Muscle layer of colon (tissue), 2 donors: ENCODE results near the gene DTHD1.
A peak's percentile ranks its signal among the peaks of the same experiment; 100 is the strongest.

Experiments
- H3K27ac ChIP-seq: one replicate; pipeline ENCODE4 v1.7.0; 2013; ENCODE audit warnings: low read depth, mild to moderate bottlenecking, low read length, moderate library complexity
- H3K27me3 ChIP-seq, 2 donors: one replicate each; pipeline ENCODE4 v1.7.0; 2013; ENCODE audit warnings: low read length in 2 of 2, mild to moderate bottlenecking in 2 of 2; ENCODE audit not compliant: insufficient read depth in 2 of 2, control insufficient read depth in 1 of 2
- H3K36me3 ChIP-seq: one replicate; pipeline ENCODE4 v1.7.0; 2013; ENCODE audit warnings: mild to moderate bottlenecking, low read length; ENCODE audit not compliant: insufficient read depth
- H3K4me1 ChIP-seq: one replicate; pipeline ENCODE4 v1.7.0; 2013; ENCODE audit warnings: mild to moderate bottlenecking, low read length; ENCODE audit not compliant: insufficient read depth
- H3K4me3 ChIP-seq, 2 donors: one replicate each; pipeline ENCODE4 v1.7.0; 2013; ENCODE audit warnings: low read length in 2 of 2, low read depth in 1 of 2, mild to moderate bottlenecking in 1 of 2, moderate library complexity in 1 of 2
- H3K9ac ChIP-seq: one replicate; pipeline ENCODE4 v1.7.0; 2013; ENCODE audit warnings: low read length
- H3K9me3 ChIP-seq: one replicate; pipeline ENCODE4 v1.7.0; 2013; ENCODE audit warnings: mild to moderate bottlenecking, low read length
- donor health status: abdominal sarcoma.
- donor health status: Adenocarcinoma of cecum.

DTHD1 gene

GRCh38 chr4:36281384-36282106, at the start of gene DTHD1:
Gene DTHD1 (plus strand): TSS chr4:36281616. CDS start chr4:36281759, 143 bp downstream.
- Histone ChIP-seq H3K4me1 (no peaks in the 10 kb centered on the region), H3K9ac (no peak within 1 kb of the TSS)

GRCh38 chr4:36233567-36234266, 47.7 kb upstream of the DTHD1 start:
- no peak overlapping the region for H3K27ac ChIP-seq
- H3K27me3 ChIP-seq, result no peaks in the 10 kb centered on the region
- H3K9ac ChIP-seq, result no peak overlapping the region
- H3K4me3 ChIP-seq, result no peak overlapping the region
- no peaks in the 10 kb centered on the region for H3K9me3 ChIP-seq
- no peaks in the 10 kb centered on the region for H3K4me1 ChIP-seq
- H3K36me3 ChIP-seq, result no peaks in the 10 kb centered on the region

More at GRCh38 chr4:36281384-36282106, at the start of gene DTHD1:
- Histone ChIP-seq H3K27ac (no peak within 1 kb of the TSS), H3K27me3 (no peaks in the 10 kb centered on the region), H3K36me3 (no peaks in the 10 kb centered on the region), H3K4me3 (no peak within 1 kb of the TSS), H3K9me3 (no peaks in the 10 kb centered on the region)

- no peaks in the 10 kb centered on the region for H3K27me3 ChIP-seq
- H3K27ac ChIP-seq, result no peak overlapping the region
- no peak overlapping the region for H3K9ac ChIP-seq
- H3K4me3 ChIP-seq, result no peak overlapping the region
- H3K9me3 ChIP-seq, result no peaks in the 10 kb centered on the region
- no peaks in the 10 kb centered on the region for H3K36me3 ChIP-seq
- no peaks in the 10 kb centered on the region for H3K4me1 ChIP-seq
These were observed 46.1 kb upstream of the DTHD1 start for GRCh38 chr4:36235306-36235705.

DNA sequence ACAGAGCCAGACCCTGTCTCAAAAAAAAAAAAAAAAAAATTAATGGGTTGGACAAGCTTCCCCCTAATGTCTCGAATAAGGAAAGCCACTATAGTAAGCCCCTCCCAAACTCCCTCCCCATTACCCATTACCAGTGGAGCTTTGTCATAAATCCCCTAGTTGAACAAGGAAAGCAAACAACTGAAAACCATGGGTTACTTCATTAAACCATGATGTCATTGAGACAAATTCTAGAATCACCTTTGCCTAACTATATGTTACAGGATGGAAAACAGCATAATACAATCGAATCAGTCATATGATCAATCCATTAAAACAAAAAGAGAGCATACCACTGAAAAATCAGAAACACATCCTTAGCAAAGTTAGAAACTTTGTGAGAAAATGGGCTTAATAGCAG, 45.3 kb upstream of the DTHD1 start:
- H3K27me3 ChIP-seq, result no peaks in the 10 kb centered on the region
- H3K4me1 ChIP-seq, result no peaks in the 10 kb centered on the region
- H3K4me3 ChIP-seq, result no peak overlapping the region
- H3K27ac ChIP-seq, result no peak overlapping the region
- no peaks in the 10 kb centered on the region for H3K36me3 ChIP-seq
- no peak overlapping the region for H3K9ac ChIP-seq
- H3K9me3 ChIP-seq, result no peaks in the 10 kb centered on the region

DNA sequence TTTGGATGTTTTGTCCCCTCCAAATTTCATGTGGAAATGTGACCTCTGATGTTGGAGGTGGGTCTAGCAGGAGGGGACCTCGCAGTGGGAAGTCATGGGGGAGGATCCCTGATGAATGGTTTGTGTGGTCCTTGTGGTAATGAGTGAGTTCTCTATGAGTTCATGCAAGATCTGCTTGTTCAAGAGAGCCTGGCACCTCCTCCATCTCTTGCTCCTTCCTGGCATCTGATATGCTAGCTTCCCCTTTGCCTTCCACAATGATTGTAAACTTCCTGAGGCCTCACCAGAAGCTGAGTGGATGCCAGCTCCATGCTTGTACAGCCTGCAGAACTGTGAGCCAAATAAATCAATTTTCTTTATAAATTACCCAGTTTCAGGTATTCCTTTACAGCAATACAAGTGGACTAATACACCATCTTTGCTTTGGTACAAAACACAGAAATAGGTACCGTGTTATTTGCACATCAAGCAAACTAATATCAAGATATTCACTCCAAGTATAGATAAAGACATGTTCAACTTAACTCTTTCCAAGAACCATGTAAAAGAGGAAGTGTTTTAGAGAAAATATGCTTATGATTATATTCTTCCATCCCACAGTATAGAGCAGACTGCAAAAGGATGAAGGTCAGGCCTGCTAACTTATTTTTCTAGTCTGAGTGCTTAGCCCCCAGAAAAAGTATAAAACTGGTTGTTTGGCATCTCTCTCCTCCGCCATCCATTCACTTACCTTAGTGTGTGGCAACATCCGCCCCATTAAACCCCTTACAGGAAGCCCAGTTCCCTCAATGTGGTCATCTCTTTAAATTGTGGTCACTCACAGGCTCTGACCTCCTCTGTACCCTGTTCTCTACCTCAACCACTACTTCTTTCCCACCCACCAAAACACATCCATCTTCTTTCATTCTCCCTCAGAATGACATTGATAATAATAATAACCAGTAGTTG, 43.8 kb upstream of the DTHD1 start:
- Histone ChIP-seq H3K36me3 (no peaks in the 10 kb centered on the region), H3K27me3 (no peaks in the 10 kb centered on the region), H3K4me3 (no peak overlapping the region), H3K27ac (no peak overlapping the region), H3K9me3 (no peaks in the 10 kb centered on the region), H3K9ac (no peak overlapping the region), H3K4me1 (no peaks in the 10 kb centered on the region)

DNA sequence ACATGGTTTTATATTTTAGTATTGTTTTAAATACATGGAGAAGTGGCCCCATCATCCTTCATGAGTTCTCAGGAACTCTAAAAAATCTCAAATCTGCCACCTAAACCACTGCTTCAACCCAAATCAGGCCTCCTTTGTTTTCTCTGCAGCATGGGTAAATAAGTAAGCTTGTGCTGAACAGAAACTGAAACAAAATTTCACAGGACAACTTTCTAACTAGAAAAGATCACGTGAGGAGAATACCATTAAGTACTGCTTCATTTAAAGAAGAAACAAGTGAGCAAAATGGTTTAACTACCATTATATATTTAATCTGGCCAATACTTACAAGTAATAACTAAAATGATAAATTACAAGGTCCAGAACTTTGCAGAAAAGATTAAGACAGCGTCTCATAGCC, 39.6 kb upstream of the DTHD1 start:
- no peak overlapping the region for H3K27ac ChIP-seq
- no peaks in the 10 kb centered on the region for H3K36me3 ChIP-seq
- H3K27me3 ChIP-seq, result no peaks in the 10 kb centered on the region
- no peaks in the 10 kb centered on the region for H3K4me1 ChIP-seq
- H3K9me3 ChIP-seq, result no peaks in the 10 kb centered on the region
- H3K9ac ChIP-seq, result no peak overlapping the region
- H3K4me3 ChIP-seq, result no peak overlapping the region

GRCh38 chr4:36242629-36243354, 38.6 kb upstream of the DTHD1 start:
- no peaks in the 10 kb centered on the region for H3K9me3 ChIP-seq
- no peaks in the 10 kb centered on the region for H3K27me3 ChIP-seq
- H3K4me1 ChIP-seq, result no peaks in the 10 kb centered on the region
- no peaks in the 10 kb centered on the region for H3K36me3 ChIP-seq
- H3K27ac ChIP-seq, result no peak overlapping the region
- peak overlapping the region in 1 of 2 donors; percentile 68 for H3K4me3 ChIP-seq
- H3K9ac ChIP-seq, result no peak overlapping the region

DNA sequence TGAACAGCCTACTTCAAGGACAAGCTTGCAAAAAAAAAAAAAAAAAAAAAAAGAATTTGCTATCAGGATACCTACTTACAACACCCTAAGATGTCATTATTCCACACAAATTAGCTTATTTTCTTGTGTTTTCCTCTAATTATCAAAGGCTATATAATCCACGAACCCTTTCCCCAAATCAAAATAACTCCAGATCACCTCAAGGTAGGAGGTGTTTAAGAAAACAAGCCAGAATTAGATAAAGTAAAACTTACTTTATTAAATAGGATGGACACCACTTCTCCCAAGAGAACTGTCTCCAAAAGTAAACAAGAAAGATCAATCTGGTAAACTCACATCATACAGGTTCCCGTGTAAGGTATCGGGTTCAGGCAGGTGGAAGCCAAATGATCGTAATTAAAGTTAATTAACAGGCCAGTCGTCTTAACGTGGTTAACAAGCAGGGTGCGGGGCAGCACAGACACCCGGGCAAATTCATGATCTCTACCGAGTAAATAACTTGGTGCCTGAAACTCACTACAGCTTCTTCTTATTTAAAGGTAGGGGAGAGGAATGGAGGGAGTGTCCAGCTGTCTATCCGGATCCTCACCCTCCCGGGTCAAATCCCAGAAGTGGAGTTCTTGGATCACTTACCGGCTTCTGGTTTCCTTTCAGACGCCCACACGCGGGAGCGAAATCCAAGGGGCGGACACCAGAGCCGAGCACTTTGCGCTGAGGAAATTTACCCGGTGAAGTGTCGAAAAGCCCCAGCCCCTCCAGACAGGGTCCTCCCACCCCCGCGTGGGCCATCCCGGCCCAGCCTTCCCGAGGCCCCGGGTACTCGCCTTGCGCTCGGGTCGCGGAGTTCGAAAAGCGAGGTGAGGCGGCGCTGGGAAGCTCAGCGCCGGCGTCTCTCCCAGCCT, 37.8 kb upstream of the DTHD1 start:
- peak overlapping the region; percentile 36 for H3K9ac ChIP-seq
- H3K4me3 ChIP-seq, result peak overlapping the region; percentile 37 to 68
- no peaks in the 10 kb centered on the region for H3K27me3 ChIP-seq
- H3K4me1 ChIP-seq, result no peaks in the 10 kb centered on the region
- no peaks in the 10 kb centered on the region for H3K9me3 ChIP-seq
- H3K36me3 ChIP-seq, result no peaks in the 10 kb centered on the region
- no peak overlapping the region for H3K27ac ChIP-seq

GRCh38 chr4:36244257-36245082, 36.9 kb upstream of the DTHD1 start, which contains the start of gene ARAP2:
Gene ARAP2 (minus strand): TSS chr4:36244514. CDS start chr4:36229486, 15,028 bp downstream.
- Histone ChIP-seq H3K4me3 (peak within 1 kb of the TSS; percentile 37 to 68), H3K36me3 (no peaks in the 10 kb centered on the region), H3K27me3 (no peaks in the 10 kb centered on the region), H3K4me1 (no peaks in the 10 kb centered on the region), H3K27ac (no peak within 1 kb of the TSS), H3K9me3 (no peaks in the 10 kb centered on the region), H3K9ac (peak within 1 kb of the TSS; percentile 36)
